ENCODE measurements around the gene PPP2R2D.

DNA sequence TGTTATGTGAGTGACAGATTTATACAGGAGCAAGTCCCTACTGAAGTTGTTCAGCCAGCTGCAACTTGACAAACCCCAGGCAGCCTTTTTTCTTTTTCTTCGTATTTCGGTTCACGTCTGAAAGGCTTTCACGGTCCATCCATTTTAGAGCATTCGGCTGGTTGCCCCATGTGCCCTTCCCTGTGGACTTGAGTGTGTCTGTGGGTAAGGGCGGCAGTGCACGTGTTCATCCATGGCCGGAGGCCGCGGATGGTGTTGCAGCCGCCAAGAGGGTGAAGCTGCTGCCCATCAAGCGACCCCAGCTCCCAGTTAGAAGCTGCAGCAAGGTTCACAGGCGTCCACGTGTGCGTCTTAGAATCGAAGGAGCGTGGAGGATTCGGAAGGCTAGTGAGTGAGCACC lies 35.9 kb downstream of the PPP2R2D start:
- TF ChIP-seq, protein P1, sequence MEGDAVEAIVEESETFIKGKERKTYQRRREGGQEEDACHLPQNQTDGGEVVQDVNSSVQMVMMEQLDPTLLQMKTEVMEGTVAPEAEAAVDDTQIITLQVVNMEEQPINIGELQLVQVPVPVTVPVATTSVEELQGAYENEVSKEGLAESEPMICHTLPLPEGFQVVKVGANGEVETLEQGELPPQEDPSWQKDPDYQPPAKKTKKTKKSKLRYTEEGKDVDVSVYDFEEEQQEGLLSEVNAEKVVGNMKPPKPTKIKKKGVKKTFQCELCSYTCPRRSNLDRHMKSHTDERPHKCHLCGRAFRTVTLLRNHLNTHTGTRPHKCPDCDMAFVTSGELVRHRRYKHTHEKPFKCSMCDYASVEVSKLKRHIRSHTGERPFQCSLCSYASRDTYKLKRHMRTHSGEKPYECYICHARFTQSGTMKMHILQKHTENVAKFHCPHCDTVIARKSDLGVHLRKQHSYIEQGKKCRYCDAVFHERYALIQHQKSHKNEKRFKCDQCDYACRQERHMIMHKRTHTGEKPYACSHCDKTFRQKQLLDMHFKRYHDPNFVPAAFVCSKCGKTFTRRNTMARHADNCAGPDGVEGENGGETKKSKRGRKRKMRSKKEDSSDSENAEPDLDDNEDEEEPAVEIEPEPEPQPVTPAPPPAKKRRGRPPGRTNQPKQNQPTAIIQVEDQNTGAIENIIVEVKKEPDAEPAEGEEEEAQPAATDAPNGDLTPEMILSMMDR (conservative IDR thresholded peaks at IDR 0.05; ENCODE audit: low read length), result no peak
- TF ChIP-seq EZH2phosphoT487 (IDR thresholded peaks at IDR 0.05; ENCODE audit: borderline replicate concordance, low read depth, low read length), result no peak

Data from OCI-LY7 (cell line).